HEK293T (cell line): ENCODE measurements around the gene RNFT2.

ENCODE experiments used
- CTCF ChIA-PET: fragments of 350-600 bp; formaldehyde crosslinking; extraction: SDS; loops from one replicate; lab custom pipeline; 2021; ENCODE audit warnings: antibody characterized with exemption, inconsistent platforms; lab: Yijun Ruan, JAX
- POLR2A ChIA-PET: fragments of 350-600 bp; formaldehyde crosslinking; extraction: SDS; loops from one replicate; lab custom pipeline; 2020; ENCODE audit warnings: antibody characterized with exemption, inconsistent platforms; lab: Yijun Ruan, JAX
- DNase-seq: peaks from one replicate; pipeline ENCODE4 v3.0.0; 2012; ENCODE audit warnings: mixed read lengths; ENCODE audit errors: extremely low spot score
- ARNT ChIP-seq: fragments of 450-650 bp; IDR thresholded peaks from 2 replicates; pipeline ENCODE4 v1.6.1; 2017; ENCODE audit warnings: mild to moderate bottlenecking
- BHLHE40 ChIP-seq: fragments of 450-650 bp; IDR thresholded peaks from 2 replicates; pipeline ENCODE4 v1.6.1; 2016; ENCODE audit warnings: mild to moderate bottlenecking, moderate library complexity, borderline replicate concordance
- CTBP1 ChIP-seq: fragments of 450-650 bp; IDR thresholded peaks from 2 replicates; pipeline ENCODE4 v1.6.1; 2016; ENCODE audit warnings: borderline replicate concordance
- ELF4 ChIP-seq: fragments of 450-650 bp; IDR thresholded peaks from 2 replicates; pipeline ENCODE4 v1.6.1; 2017; ENCODE audit warnings: antibody characterized with exemption
- FOXA1 ChIP-seq: fragments of 450-650 bp; IDR thresholded peaks from 2 replicates; pipeline ENCODE4 v1.6.1; 2016; ENCODE audit warnings: mild to moderate bottlenecking
- FOXK2 ChIP-seq: fragments of 450-650 bp; IDR thresholded peaks from 2 replicates; pipeline ENCODE4 v1.6.1; 2016; ENCODE audit warnings: mild to moderate bottlenecking
- FOXM1 ChIP-seq: fragments of 450-650 bp; IDR thresholded peaks from 2 replicates; pipeline ENCODE4 v1.6.1; 2017; ENCODE audit warnings: mild to moderate bottlenecking, borderline replicate concordance
- HDGF ChIP-seq: fragments of 450-650 bp; IDR thresholded peaks from 2 replicates; pipeline ENCODE4 v1.6.1; 2017; ENCODE audit warnings: antibody characterized with exemption, borderline replicate concordance
- L3MBTL2 ChIP-seq: fragments of 450-650 bp; conservative IDR thresholded peaks from 2 replicates; pipeline ENCODE4 v1.6.1; 2016; ENCODE audit warnings: mild to moderate bottlenecking
- LEF1 ChIP-seq: fragments of 450-650 bp; IDR thresholded peaks from 2 replicates; pipeline ENCODE4 v1.6.1; 2017; ENCODE audit warnings: mild to moderate bottlenecking, borderline replicate concordance
- NFRKB ChIP-seq: fragments of 450-650 bp; IDR thresholded peaks from 2 replicates; pipeline ENCODE4 v1.6.1; 2016; ENCODE audit warnings: mild to moderate bottlenecking, moderate library complexity
- PKNOX1 ChIP-seq: fragments of 450-650 bp; IDR thresholded peaks from 2 replicates; pipeline ENCODE4 v1.6.1; 2016
- SP1 ChIP-seq: fragments of 450-650 bp; IDR thresholded peaks from 2 replicates; pipeline ENCODE4 v1.6.1; 2017
- SUZ12 ChIP-seq: fragments of 450-650 bp; IDR thresholded peaks from 2 replicates; pipeline ENCODE4 v1.6.1; 2016; ENCODE audit warnings: mild to moderate bottlenecking
- TARDBP ChIP-seq: fragments of 450-650 bp; IDR thresholded peaks from 2 replicates; pipeline ENCODE4 v1.6.1; 2016
- ZNF384 ChIP-seq: fragments of 450-650 bp; IDR thresholded peaks from 2 replicates; pipeline ENCODE4 v1.6.1; 2016

Gene RNFT2

GRCh38 chr12:116880817-116881324 is 142.8 kb downstream of the RNFT2 start:
- ChIA-PET POLR2A (interaction anchor here (0.7 to 1.9 kb wide), 9 partner anchors 11 to 162 kb away, joined by 3 to 7 read pairs (median 4); no protein-coding TSS in a partner anchor), CTCF (interaction anchor here (2.0 kb wide), 1 partner anchor 18 kb away, joined by 13 read pairs; no protein-coding TSS in a partner anchor)
- peak; percentile 70 for DNase-seq
- TF ChIP-seq FOXM1 (peak; percentile 60), ELF4 (no peak), L3MBTL2 (no peak), NFRKB (no peak), FOXK2 (no peak), ARNT (peak; percentile 36; the same call in 1 of the 2 replicates), FOXA1 (no peak), SUZ12 (no peak), PKNOX1 (no peak), LEF1 (no peak; the same call in 1 of the 2 replicates), BHLHE40 (no peak), ZNF384 (no peak), CTBP1 (no peak), TARDBP (no peak), SP1 (no peak), HDGF (no peak)

- TF ChIP-seq ELF4 (no peak), L3MBTL2 (no peak), ARNT (no peak), LEF1 (no peak), CTBP1 (no peak), NFRKB (no peak), FOXM1 (no peak)
- POLR2A ChIA-PET: interaction anchor here (0.8 to 1.9 kb wide), 7 partner anchors 12 to 178 kb away, joined by 3 to 7 read pairs (median 4); no protein-coding TSS in a partner anchor
- peak; percentile 50 for DNase-seq
Measured at GRCh38 chr12:116881325-116881876, 143.3 kb downstream of the RNFT2 start, which contains the start of gene HRK. TSS of gene HRK (minus strand) at chr12:116881441. CDS start at chr12:116881307, 134 bp downstream.

GRCh38 chr12:116881877-116882507 is 143.9 kb downstream of the RNFT2 start:
- CTCF ChIA-PET: interaction anchor here (0.6 to 1.7 kb wide), 15 partner anchors 8 to 882 kb away, joined by 3 to 13 read pairs (median 4); no protein-coding TSS in a partner anchor
- POLR2A ChIA-PET: interaction anchor here (0.7 to 1.9 kb wide), 7 partner anchors 24 to 273 kb away, joined by 3 to 7 read pairs (median 3); no protein-coding TSS in a partner anchor
- DNase-seq: no peak
- TF ChIP-seq ELF4 (no peak), BHLHE40 (no peak), NFRKB (no peak), FOXK2 (no peak), ARNT (no peak), LEF1 (no peak), SP1 (no peak), L3MBTL2 (no peak), SUZ12 (no peak)

More at GRCh38 chr12:116881325-116881876, 143.3 kb downstream of the RNFT2 start, which contains the start of gene HRK:
- CTCF ChIA-PET: interaction anchor here (1.4 to 2.0 kb wide), 4 partner anchors 18 to 178 kb away, joined by 5 to 13 read pairs (median 10); no protein-coding TSS in a partner anchor

- peak; percentile 44 for DNase-seq
- POLR2A ChIA-PET: interaction anchor here (0.7 to 1.9 kb wide), 5 partner anchors 24 to 273 kb away, joined by 3 to 7 read pairs (median 3); no protein-coding TSS in a partner anchor
- CTCF ChIA-PET: interaction anchor here (0.6 to 1.7 kb wide), 15 partner anchors 9 to 883 kb away, joined by 3 to 13 read pairs (median 4); no protein-coding TSS in a partner anchor
- TF ChIP-seq PKNOX1 (no peak), HDGF (no peak), ZNF384 (no peak), LEF1 (no peak), FOXK2 (no peak), BHLHE40 (no peak), CTBP1 (no peak), ELF4 (no peak), TARDBP (no peak), SUZ12 (no peak), NFRKB (no peak), L3MBTL2 (no peak), SP1 (no peak), ARNT (no peak)
Measured at GRCh38 chr12:116882742-116883141, 144.6 kb downstream of the RNFT2 start.

- CTCF ChIA-PET: interaction anchor here (0.7 kb wide), 1 partner anchor 235 kb away, joined by 3 read pairs; no protein-coding TSS in a partner anchor
- POLR2A ChIA-PET: no interaction called here
- no peak for DNase-seq
- TF ChIP-seq FOXK2: no peak
- no peak for TF ChIP-seq PKNOX1
- no peak for TF ChIP-seq CTBP1
- no peak for TF ChIP-seq HDGF
- TF ChIP-seq FOXA1: no peak
- no peak for TF ChIP-seq BHLHE40
- TF ChIP-seq SP1: no peak
- TF ChIP-seq ELF4: no peak
- no peak for TF ChIP-seq LEF1
- no peak for TF ChIP-seq ZNF384
- no peak for TF ChIP-seq SUZ12
- no peak for TF ChIP-seq TARDBP
- TF ChIP-seq ARNT: no peak
Measured at GRCh38 chr12:116884871-116885270, 146.8 kb downstream of the RNFT2 start.
